Memory B cell (primary cell): Measurements from ENCODE around the gene ATG4A.

Experiments
- ATAC-seq: fragments of 150-1000 bp; cut with Tn5 transposase; 2 replicates; pipeline ENCODE4 v1.10.0; 2021; ENCODE audit warnings: low read depth, mild to moderate bottlenecking, moderate library complexity
- DNase-seq, 2 donors: peaks; one replicate each; pipeline ENCODE4 v3.0.0; 2022; ENCODE audit warnings: low spot score in 2 of 2
- H3K27ac Mint-ChIP-seq: one replicate; pipeline ENCODE4 v1.8.0; 2022; ENCODE audit warnings: mild to moderate bottlenecking, moderate library complexity, mixed read lengths
- H3K27me3 Mint-ChIP-seq: one replicate; pipeline ENCODE4 v1.8.0; 2022; ENCODE audit warnings: mixed read lengths
- H3K36me3 Mint-ChIP-seq: one replicate; pipeline ENCODE4 v1.8.0; 2022; ENCODE audit warnings: mild to moderate bottlenecking, mixed read lengths
- H3K4me1 Mint-ChIP-seq: one replicate; pipeline ENCODE4 v1.8.0; 2022; ENCODE audit warnings: mixed read lengths
- H3K4me3 Mint-ChIP-seq: one replicate; pipeline ENCODE4 v1.8.0; 2022; ENCODE audit warnings: mild to moderate bottlenecking, moderate library complexity, mixed read lengths
- H3K9me3 Mint-ChIP-seq: one replicate; pipeline ENCODE4 v1.8.0; 2022; ENCODE audit warnings: mixed read lengths

The ATG4A gene

DNA sequence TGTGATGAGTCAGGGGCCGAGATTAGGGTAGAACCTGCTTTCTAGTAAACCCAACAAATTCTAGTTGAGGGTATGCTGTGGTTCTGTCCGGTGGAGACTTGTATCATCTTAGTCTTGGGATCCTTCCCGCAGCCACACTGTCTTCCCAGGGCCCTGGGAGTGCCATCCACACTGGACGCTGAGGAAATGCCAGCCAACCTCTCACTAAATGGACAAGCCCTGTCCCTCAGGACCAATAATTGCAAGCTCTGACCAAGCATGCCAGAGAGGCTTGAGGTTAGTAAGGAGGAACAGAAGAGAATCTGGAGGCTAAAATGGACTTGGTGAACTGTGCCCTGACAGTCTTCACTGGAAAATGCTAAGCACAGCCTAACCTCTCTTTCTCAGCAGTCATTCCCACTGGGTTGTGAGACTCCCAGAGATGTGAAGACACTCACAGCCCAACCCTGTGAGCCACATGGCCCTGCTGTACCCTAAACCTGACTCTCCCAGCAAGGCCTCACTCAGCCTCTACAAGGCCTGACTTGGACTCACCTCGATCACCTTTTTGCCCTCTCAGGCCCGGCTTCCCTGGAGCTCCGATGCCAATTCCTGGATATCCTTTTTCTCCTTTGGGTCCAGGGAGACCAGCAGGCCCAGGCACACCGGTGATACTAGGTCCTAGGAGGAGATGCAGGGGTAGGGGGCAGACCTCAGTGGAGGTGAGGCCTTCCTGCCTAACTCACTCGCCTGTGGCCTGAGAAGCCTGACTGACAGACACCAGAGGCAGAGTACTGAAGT lies 77.6 kb downstream of the ATG4A start:
- Mint-ChIP-seq H3K36me3 (no peaks in the 10 kb centered on the region), H3K27me3 (no peaks in the 10 kb centered on the region), H3K27ac (no peak overlapping the region), H3K9me3 (no peaks in the 10 kb centered on the region), H3K4me1 (no peaks in the 10 kb centered on the region), H3K4me3 (no peak overlapping the region)
- DNase-seq (no peak), ATAC-seq (no peak)

- no peak overlapping the region for H3K27ac Mint-ChIP-seq
- no peaks in the 10 kb centered on the region for H3K36me3 Mint-ChIP-seq
- H3K27me3 Mint-ChIP-seq: no peaks in the 10 kb centered on the region
- H3K4me3 Mint-ChIP-seq: no peak overlapping the region
- no peaks in the 10 kb centered on the region for H3K9me3 Mint-ChIP-seq
- DNase-seq (no peak), ATAC-seq (no peak)
- H3K4me1 Mint-ChIP-seq: no peaks in the 10 kb centered on the region
Observed at GRCh38 chrX:108169768-108170167, 78.2 kb downstream of the ATG4A start.

DNA sequence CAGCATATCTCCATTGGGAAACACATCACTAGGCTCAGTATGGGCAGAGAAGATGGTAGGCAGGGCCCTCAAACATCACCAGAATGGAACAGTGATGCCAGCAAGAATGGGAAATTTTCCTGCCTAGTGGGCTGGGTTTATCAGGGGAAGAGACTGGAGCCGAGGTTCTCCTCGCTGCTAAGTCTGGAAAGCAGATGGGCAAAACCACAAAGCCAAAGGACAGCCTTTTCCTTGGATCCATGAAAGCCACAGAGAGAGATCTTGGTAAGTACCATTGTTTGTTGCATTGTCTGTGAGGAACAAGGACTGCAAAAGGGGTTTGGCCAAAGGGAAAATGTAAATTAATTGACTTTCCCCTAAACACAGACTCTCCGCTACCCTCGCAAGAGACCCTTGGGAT lies 80.1 kb downstream of the ATG4A start:
- Mint-ChIP-seq H3K4me1 (no peaks in the 10 kb centered on the region), H3K4me3 (no peak overlapping the region), H3K9me3 (no peaks in the 10 kb centered on the region), H3K27me3 (no peaks in the 10 kb centered on the region), H3K27ac (no peak overlapping the region), H3K36me3 (no peaks in the 10 kb centered on the region)
- DNase-seq: no peak
- ATAC-seq: no peak

GRCh38 chrX:108173874-108174273 lies 82.3 kb downstream of the ATG4A start:
- Mint-ChIP-seq H3K9me3 (no peaks in the 10 kb centered on the region), H3K4me3 (no peak overlapping the region), H3K27ac (no peak overlapping the region), H3K4me1 (no peaks in the 10 kb centered on the region), H3K36me3 (no peaks in the 10 kb centered on the region), H3K27me3 (no peaks in the 10 kb centered on the region)
- no peak for ATAC-seq
- no peak for DNase-seq

DNA sequence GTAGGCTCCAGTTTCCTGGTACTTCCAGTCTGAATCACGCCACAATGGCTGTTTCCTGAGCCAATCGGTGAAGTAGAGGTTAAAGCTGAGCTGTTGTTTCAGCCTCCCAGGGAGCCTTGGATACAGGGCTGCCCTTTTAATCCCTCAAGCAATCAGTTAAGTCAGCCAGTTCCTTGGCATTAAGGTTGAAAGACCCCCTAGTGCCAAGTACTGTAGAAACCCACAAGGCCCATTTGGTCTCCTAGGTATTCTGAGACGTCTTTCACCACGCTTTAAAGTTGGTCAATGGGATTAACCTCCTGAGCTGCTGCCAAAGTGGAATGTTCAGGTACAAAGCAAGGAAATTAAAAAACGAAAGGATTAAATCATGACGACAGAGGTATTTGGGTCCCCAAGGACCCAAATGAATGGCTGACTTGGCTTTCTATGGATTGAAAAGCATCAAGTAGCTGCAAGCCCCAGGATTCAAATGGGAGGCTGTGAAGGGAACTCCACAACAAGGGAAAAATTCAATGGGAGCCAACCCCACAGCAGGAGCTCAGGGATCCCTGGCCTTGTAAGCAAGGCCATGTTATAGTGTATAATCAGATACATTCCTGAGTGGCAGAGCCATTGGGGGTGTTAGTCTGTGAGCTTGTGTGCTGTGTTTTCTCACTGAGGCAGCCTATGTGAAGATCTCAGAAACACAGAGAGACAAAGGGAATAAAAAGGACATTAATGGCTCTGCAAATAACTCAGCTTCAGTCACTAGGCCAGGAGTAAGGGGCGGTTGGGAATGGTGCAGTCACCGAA lies 86.0 kb downstream of the ATG4A start:
- ATAC-seq (no peak), DNase-seq (no peak)
- Mint-ChIP-seq H3K27me3 (no peaks in the 10 kb centered on the region), H3K9me3 (no peaks in the 10 kb centered on the region), H3K4me1 (no peaks in the 10 kb centered on the region), H3K36me3 (no peaks in the 10 kb centered on the region), H3K27ac (no peak overlapping the region), H3K4me3 (no peak overlapping the region)

DNA sequence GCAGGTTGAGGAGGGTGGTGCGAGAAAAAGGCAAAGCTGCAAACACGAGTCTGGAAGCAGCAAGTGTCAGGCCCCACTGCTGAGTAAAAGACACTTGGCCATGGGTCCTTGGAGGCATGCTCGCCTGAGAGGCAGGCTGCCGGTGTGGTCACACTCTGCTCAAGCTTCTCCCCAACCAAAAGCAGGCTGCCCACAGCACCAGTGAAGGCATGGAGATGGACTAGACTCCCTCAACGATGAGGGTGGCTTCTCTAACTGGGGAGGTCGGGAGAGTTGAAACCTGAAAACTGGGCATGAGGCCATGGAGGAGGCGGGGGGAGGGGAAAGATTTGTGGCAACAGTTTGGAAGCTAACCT lies 86.5 kb downstream of the ATG4A start:
- Mint-ChIP-seq H3K36me3 (no peaks in the 10 kb centered on the region), H3K27me3 (no peaks in the 10 kb centered on the region), H3K9me3 (no peaks in the 10 kb centered on the region), H3K4me1 (no peaks in the 10 kb centered on the region), H3K27ac (no peak overlapping the region), H3K4me3 (no peak overlapping the region)
- DNase-seq: no peak
- ATAC-seq: no peak

GRCh38 chrX:108186811-108187210 lies 95.2 kb downstream of the ATG4A start:
- no peak overlapping the region for H3K4me3 Mint-ChIP-seq
- no peak overlapping the region for H3K27ac Mint-ChIP-seq
- no peaks in the 10 kb centered on the region for H3K4me1 Mint-ChIP-seq
- no peaks in the 10 kb centered on the region for H3K27me3 Mint-ChIP-seq
- DNase-seq: no peak
- no peak for ATAC-seq
- H3K36me3 Mint-ChIP-seq: no peaks in the 10 kb centered on the region
- H3K9me3 Mint-ChIP-seq: no peaks in the 10 kb centered on the region

- H3K4me3 Mint-ChIP-seq: no peak overlapping the region
- H3K9me3 Mint-ChIP-seq: no peaks in the 10 kb centered on the region
- H3K27ac Mint-ChIP-seq: no peak overlapping the region
- no peaks in the 10 kb centered on the region for H3K27me3 Mint-ChIP-seq
- no peaks in the 10 kb centered on the region for H3K4me1 Mint-ChIP-seq
- no peak for DNase-seq
- ATAC-seq: no peak
- no peaks in the 10 kb centered on the region for H3K36me3 Mint-ChIP-seq
Observed at GRCh38 chrX:108198420-108198819, 106.8 kb downstream of the ATG4A start.

GRCh38 chrX:108199041-108199440 lies 107.5 kb downstream of the ATG4A start:
- Mint-ChIP-seq H3K36me3 (no peaks in the 10 kb centered on the region), H3K4me1 (no peaks in the 10 kb centered on the region), H3K27me3 (no peaks in the 10 kb centered on the region), H3K27ac (no peak overlapping the region), H3K4me3 (no peak overlapping the region), H3K9me3 (no peaks in the 10 kb centered on the region)
- no peak for ATAC-seq
- no peak for DNase-seq

DNA sequence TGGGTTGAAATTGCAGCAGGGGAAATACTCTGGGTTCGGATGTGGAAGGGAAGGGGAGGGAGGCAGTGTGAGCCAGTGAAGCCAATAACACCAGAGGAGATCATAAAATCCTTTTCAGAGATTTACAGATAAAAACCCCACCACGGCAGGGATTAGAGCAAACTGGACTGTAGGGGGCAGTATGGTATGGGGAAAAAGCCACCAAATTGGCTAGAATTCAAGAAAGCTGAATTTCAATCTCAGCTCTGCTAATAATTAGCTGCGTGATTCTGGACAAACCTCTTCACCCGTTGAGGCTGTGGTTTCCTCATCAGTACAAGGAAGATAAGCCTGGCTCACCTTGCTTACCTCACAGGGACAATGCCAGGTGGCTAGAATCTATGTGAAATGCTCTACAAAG lies 108.1 kb downstream of the ATG4A start:
- H3K27me3 Mint-ChIP-seq: peaks cover 1% of the 10 kb centered on the region
- no peak for ATAC-seq
- no peak for DNase-seq
- no peaks in the 10 kb centered on the region for H3K9me3 Mint-ChIP-seq
- no peak overlapping the region for H3K4me3 Mint-ChIP-seq
- no peaks in the 10 kb centered on the region for H3K36me3 Mint-ChIP-seq
- no peaks in the 10 kb centered on the region for H3K4me1 Mint-ChIP-seq
- H3K27ac Mint-ChIP-seq: no peak overlapping the region

DNA sequence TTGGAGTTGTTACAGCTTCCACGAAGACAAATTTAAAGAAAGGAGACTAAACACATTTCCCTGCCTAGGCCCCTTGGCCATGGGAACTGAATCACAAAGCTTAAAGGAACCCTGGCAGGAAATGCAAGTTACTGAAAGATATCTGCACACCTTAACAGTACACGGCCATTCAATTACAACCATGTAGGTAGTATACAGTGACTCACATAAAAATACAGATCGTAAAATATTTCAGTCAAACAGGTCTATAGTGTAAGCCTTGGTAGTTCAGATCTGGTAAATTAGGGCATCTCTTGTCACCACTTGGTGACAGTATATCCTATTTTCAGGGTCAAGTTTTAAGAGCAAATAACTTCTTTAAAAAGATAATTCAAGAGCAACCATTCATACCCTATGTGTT lies 112.0 kb downstream of the ATG4A start:
- Mint-ChIP-seq H3K4me1 (no peaks in the 10 kb centered on the region), H3K36me3 (no peaks in the 10 kb centered on the region), H3K9me3 (no peaks in the 10 kb centered on the region), H3K27ac (no peak overlapping the region), H3K4me3 (no peak overlapping the region), H3K27me3 (peaks cover 7% of the 10 kb centered on the region)
- ATAC-seq: no peak
- DNase-seq: no peak
